ENCODE data around the gene NUDT3.
"Not testable (repeated sequence)": the region's sequence is repeated elsewhere in the genome, so short reads cannot be mapped to it uniquely, and the experiment has no call there.

Gene NUDT3

DNA sequence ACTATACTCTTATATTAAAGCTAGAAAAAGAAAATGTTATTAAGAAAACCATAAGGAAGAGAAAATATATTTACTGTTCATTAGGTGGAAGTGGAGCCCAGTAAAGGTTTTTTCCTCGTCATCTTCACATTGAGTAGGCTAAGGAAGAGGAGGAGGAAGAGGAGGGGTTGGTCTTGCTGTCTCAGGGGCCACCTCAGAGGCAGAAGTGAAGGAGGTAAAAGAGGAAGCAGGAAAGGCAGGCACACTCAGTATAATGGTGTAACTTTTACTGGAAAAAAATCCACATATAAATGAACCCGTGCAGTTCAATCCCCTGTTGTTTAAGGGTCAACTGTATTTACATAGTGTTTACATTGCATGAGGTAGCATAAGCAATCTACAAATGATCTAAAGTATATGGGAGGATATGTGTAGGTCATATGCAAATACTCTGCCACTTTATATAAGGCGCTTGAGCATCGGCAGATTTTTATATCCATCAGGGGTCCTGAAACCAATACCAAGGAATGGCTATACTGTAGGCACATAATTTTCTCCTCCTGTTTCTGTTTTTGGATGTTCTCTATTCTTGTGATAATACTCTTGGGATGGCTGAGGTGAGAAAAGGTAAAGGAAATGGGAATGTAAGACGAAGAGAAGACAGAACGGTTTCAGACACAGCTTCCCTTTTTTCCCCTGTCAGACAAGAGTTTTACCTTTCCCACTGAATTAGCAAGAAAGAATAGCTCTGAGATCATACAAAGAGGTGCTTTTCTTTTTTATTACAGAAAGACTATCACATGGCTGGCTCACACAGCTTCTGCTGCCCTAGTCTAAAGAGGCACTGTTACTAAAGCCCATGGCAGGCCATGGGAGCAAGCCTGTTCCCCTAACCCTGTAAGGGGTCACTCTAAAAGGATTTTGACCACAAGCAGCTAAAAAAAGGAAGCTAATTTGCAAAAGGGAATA lies 59.9 kb downstream of the NUDT3 start:
- no peaks in the 10 kb centered on the region for H3K79me2 ChIP-seq (ENCODE audit: control insufficient read depth, insufficient read depth, low read length, unreplicated experiment)
- H3K4me3 ChIP-seq (ENCODE audit: low read depth, low read length) = no peak overlapping the region
- no peak overlapping the region for H2AFZ ChIP-seq (ENCODE audit: low read length, unreplicated experiment)
- H3K27me3 ChIP-seq (ENCODE audit: insufficient read depth, low read length) = no peaks in the 10 kb centered on the region
- no peak overlapping the region for H3K27ac ChIP-seq (ENCODE audit: low read depth, low read length)
- H3K36me3 ChIP-seq (ENCODE audit: insufficient read depth, low read length) = no peaks in the 10 kb centered on the region; the same call in 1 of the 2 replicates
- no peaks in the 10 kb centered on the region for H3K4me1 ChIP-seq (ENCODE audit: control insufficient read depth, insufficient read depth, low read length, unreplicated experiment)

DNA sequence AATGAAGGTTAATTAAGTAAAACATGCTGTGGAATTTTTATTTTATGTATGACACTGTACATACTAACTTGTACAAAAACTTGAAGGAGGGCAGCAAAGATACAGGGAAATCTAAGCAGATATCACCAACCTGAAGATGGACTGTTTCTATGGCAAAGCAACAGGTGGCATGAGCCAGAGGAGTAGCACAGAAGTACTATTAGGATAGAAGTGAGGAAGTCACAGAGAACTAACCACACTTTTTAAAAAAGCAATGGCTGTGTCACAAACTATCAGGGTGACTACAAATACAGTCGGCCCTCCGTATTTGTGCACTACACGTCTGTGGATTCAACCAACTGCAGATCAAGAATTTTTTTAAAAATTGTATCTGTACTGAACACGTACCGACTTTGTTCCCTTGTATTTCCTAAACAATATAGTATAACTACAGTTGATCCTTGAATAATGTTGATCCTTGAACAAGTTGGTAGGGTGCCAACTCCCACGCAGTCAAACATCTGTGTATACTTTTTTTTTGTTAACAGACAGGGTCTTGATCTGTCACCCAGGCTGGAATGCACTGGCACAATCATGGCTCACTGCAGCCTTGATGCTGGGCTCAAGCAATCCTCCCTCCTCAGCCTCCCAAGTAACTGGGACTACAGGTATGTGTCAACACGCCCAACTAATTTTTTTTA lies 61.0 kb downstream of the NUDT3 start:
- Histone ChIP-seq H3K79me2 (ENCODE audit: control insufficient read depth, insufficient read depth, low read length, unreplicated experiment) (no peaks in the 10 kb centered on the region), H3K36me3 (ENCODE audit: insufficient read depth, low read length) (no peaks in the 10 kb centered on the region; the same call in 1 of the 2 replicates), H3K27me3 (ENCODE audit: insufficient read depth, low read length) (no peaks in the 10 kb centered on the region), H3K4me1 (ENCODE audit: control insufficient read depth, insufficient read depth, low read length, unreplicated experiment) (no peaks in the 10 kb centered on the region), H2AFZ (ENCODE audit: low read length, unreplicated experiment) (no peak overlapping the region), H3K4me3 (ENCODE audit: low read depth, low read length) (no peak overlapping the region), H3K27ac (ENCODE audit: low read depth, low read length) (no peak overlapping the region)

DNA sequence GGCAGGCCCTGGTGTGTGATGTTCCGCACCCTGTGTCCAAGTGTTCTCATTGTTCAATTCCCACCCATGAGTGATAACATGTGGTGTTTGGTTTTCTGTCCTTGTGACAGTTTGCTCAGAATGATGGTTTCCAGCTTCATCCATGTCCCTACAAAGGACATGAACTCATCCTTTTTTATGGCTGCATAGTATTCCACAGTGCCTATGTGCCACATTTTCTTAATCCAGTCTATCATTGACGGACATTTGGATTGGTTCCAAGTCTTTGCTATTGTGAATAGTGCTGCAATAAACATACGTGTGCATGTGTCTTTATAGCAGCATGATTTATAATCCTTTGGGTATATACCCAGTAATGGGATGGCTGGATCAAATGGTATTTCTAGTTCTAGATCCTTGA lies 62.7 kb downstream of the NUDT3 start:
- H3K79me2 ChIP-seq (ENCODE audit: control insufficient read depth, insufficient read depth, low read length, unreplicated experiment); H3K4me3 ChIP-seq (ENCODE audit: low read depth, low read length); H3K27me3 ChIP-seq (ENCODE audit: insufficient read depth, low read length); H2AFZ ChIP-seq (ENCODE audit: low read length, unreplicated experiment); H3K4me1 ChIP-seq (ENCODE audit: control insufficient read depth, insufficient read depth, low read length, unreplicated experiment); H3K36me3 ChIP-seq (ENCODE audit: insufficient read depth, low read length); H3K27ac ChIP-seq (ENCODE audit: low read depth, low read length): not testable (repeated sequence)

DNA sequence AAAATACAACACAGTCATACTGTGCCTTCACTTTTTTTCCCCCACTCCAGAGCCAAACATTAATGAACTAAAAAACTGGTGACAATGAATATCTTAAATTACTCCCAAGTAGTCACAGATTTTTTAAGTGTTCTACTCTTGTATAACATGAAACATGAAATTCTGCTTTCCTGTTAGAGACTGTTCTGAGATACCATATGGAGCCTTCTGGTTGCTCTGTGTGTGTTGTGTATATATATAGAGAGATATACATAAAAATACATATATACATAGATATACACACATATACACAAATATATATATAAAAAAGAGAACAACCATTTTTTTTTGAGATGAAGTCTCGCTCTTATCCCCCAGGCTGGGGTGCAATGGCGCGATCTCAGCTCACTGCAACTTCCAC lies 63.5 kb downstream of the NUDT3 start:
- Histone ChIP-seq H3K27ac (ENCODE audit: low read depth, low read length) (no peak overlapping the region), H3K4me1 (ENCODE audit: control insufficient read depth, insufficient read depth, low read length, unreplicated experiment) (no peaks in the 10 kb centered on the region), H2AFZ (ENCODE audit: low read length, unreplicated experiment) (no peak overlapping the region), H3K79me2 (ENCODE audit: control insufficient read depth, insufficient read depth, low read length, unreplicated experiment) (no peaks in the 10 kb centered on the region), H3K4me3 (ENCODE audit: low read depth, low read length) (no peak overlapping the region), H3K27me3 (ENCODE audit: insufficient read depth, low read length) (no peaks in the 10 kb centered on the region), H3K36me3 (ENCODE audit: insufficient read depth, low read length) (no peaks in the 10 kb centered on the region; the same call in 1 of the 2 replicates)

DNA sequence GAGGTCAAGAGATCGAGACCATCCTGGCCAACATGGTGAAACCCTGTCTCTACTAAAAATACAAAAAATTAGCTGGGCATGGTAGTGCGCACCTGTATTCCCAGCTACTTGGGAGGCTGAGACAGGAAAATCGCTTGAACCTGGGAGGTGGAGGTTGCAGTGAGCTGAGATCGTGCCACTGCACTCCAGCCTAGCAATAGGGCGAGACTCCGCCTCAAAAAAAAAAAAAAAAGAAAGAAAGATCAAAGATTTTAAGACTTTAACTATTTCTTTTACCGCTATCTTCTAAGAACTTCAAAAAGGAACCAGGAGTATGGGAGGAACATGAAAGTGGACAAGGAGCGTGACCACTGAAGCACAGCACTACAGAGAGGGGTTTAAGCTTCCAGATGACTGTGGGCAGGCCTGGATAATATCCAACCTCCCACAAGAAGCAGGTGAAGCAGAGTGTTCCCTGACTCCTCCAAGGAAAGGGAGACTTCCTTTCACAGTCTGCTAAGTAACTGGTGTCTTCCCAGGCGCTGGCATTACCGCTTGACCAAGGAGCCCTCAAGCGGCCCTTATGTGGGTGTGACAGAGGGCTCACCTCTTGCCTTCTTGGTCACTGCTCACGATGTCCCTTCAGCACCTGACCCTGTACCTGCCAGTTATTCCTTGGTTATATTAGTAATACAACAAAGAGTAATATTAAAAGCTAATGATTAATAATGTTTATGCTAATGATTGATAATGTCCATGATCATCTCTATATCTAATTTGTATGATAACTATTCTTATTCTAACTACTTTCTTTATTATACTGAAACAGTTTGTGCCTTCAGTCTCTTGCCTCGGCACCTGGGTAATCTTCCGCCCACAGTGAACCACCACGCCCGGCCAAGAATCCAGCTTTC lies 64.9 kb downstream of the NUDT3 start:
- not testable (repeated sequence) for H3K79me2 ChIP-seq (ENCODE audit: control insufficient read depth, insufficient read depth, low read length, unreplicated experiment)

DNA sequence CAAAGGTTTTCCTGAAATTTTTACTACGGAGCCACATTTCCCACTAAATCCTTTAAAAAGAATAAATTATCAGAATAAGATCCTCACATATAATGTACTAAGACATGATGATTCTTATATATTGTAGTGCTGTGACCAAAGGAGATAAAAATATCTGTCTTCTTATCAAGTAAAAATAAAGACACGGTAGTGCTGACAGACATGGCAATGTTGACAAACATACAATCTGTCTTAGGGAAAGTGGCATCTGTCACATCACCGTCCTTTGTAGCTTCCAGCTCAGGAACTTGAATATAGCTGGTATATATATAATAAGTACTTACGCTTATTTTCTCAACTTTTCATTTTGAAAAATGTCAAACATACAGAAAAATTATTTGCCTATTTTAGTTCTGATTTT lies 66.8 kb downstream of the NUDT3 start:
- Histone ChIP-seq H3K36me3 (ENCODE audit: insufficient read depth, low read length) (no peaks in the 10 kb centered on the region), H3K4me3 (ENCODE audit: low read depth, low read length) (no peak overlapping the region), H3K27me3 (ENCODE audit: insufficient read depth, low read length) (no peaks in the 10 kb centered on the region), H3K27ac (ENCODE audit: low read depth, low read length) (no peak overlapping the region), H3K4me1 (ENCODE audit: control insufficient read depth, insufficient read depth, low read length, unreplicated experiment) (no peaks in the 10 kb centered on the region), H2AFZ (ENCODE audit: low read length, unreplicated experiment) (no peak overlapping the region), H3K79me2 (ENCODE audit: control insufficient read depth, insufficient read depth, low read length, unreplicated experiment) (no peaks in the 10 kb centered on the region)

More for the DNA sequence above, 64.9 kb downstream of the NUDT3 start:
- H3K36me3 ChIP-seq (ENCODE audit: insufficient read depth, low read length); H3K27me3 ChIP-seq (ENCODE audit: insufficient read depth, low read length); H3K4me1 ChIP-seq (ENCODE audit: control insufficient read depth, insufficient read depth, low read length, unreplicated experiment); H2AFZ ChIP-seq (ENCODE audit: low read length, unreplicated experiment); H3K27ac ChIP-seq (ENCODE audit: low read depth, low read length); H3K4me3 ChIP-seq (ENCODE audit: low read depth, low read length): not testable (repeated sequence)

DNA sequence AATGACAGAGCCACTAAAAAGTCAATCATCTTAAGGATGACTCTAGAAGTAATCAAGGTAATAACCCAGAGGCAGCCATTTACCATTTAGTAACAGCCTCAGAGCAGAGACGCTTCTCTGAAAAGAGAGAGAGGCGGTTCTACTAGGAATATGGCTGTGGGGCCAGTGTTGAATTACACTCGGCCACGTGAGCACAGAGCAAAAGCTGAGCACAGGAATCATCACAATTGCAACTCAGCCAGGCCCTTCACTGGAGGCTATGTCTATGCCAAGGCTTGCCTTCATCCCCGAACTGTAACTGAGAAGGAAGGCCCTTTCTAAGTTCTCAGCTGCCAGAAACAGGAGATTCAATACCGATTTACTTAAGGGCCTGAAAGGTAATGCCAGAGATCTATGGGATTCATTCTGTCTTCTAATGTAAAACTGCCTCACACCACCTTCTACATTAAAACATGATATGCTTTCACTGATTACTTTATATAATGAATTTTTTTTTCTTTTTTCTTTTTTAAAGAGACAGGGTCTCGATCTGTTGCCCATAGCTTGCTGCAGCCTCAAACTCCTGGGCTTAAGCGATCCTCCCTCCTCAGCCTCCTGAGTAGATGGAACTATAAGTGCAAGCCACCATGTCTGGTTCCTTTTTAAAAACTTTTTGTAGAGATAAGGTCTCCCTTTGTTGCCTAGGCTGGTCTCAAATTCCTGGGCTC lies 67.6 kb downstream of the NUDT3 start:
- Histone ChIP-seq H3K27ac (ENCODE audit: low read depth, low read length) (no peak overlapping the region), H2AFZ (ENCODE audit: low read length, unreplicated experiment) (no peak overlapping the region), H3K79me2 (ENCODE audit: control insufficient read depth, insufficient read depth, low read length, unreplicated experiment) (no peaks in the 10 kb centered on the region)

DNA sequence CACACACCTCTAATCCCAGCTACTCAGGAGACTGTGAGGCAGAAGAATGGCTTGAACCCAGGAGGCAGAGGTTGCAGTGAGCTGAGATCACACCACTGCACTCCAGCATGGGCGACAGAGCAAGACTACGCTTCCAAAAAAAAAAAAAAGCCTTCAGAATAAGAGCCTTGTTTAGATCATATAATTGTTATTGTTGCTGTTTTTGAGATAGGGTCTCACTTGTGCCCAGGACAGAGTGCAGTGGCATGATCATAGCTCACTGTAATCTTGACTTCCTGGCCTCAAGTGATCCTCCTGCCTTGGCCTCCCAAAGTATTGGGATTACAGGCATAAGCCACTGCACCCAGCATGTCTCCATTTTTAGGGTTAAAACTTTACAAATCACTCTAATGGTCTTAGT lies 68.2 kb downstream of the NUDT3 start:
- H3K36me3 ChIP-seq (ENCODE audit: insufficient read depth, low read length); H3K27ac ChIP-seq (ENCODE audit: low read depth, low read length); H3K27me3 ChIP-seq (ENCODE audit: insufficient read depth, low read length); H3K4me1 ChIP-seq (ENCODE audit: control insufficient read depth, insufficient read depth, low read length, unreplicated experiment); H2AFZ ChIP-seq (ENCODE audit: low read length, unreplicated experiment); H3K4me3 ChIP-seq (ENCODE audit: low read depth, low read length); H3K79me2 ChIP-seq (ENCODE audit: control insufficient read depth, insufficient read depth, low read length, unreplicated experiment): not testable (repeated sequence)

More for the DNA sequence above, 67.6 kb downstream of the NUDT3 start:
- Histone ChIP-seq H3K36me3 (ENCODE audit: insufficient read depth, low read length) (no peaks in the 10 kb centered on the region), H3K27me3 (ENCODE audit: insufficient read depth, low read length) (no peaks in the 10 kb centered on the region), H3K4me3 (ENCODE audit: low read depth, low read length) (no peak overlapping the region), H3K4me1 (ENCODE audit: control insufficient read depth, insufficient read depth, low read length, unreplicated experiment) (no peaks in the 10 kb centered on the region)

DNA sequence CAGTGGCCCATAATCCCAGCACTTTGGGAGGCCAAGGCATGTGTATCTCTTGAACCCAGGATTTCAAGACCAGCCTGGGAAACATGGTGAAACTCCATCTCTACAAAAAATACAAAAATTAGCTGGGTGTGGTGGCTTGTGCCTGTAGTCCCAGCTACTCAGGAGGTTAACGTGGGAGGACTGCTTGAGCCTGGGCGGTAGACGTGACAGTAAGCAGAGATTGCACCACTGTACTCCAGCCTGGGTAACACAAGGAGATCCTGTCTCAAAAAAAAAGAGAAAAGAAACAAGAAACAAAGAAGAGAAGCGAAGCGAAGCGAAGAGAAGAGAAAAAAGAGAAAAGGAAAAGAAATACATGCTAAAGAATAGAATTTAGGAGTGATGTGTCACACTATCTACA lies 69.2 kb downstream of the NUDT3 start:
- no peaks in the 10 kb centered on the region for H3K36me3 ChIP-seq (ENCODE audit: insufficient read depth, low read length)
- no peaks in the 10 kb centered on the region for H3K4me1 ChIP-seq (ENCODE audit: control insufficient read depth, insufficient read depth, low read length, unreplicated experiment)
- no peak overlapping the region for H3K4me3 ChIP-seq (ENCODE audit: low read depth, low read length)
- H3K79me2 ChIP-seq (ENCODE audit: control insufficient read depth, insufficient read depth, low read length, unreplicated experiment) = peaks cover 2% of the 10 kb centered on the region
- no peaks in the 10 kb centered on the region for H3K27me3 ChIP-seq (ENCODE audit: insufficient read depth, low read length)
- no peak overlapping the region for H2AFZ ChIP-seq (ENCODE audit: low read length, unreplicated experiment)
- no peak overlapping the region for H3K27ac ChIP-seq (ENCODE audit: low read depth, low read length)

DNA sequence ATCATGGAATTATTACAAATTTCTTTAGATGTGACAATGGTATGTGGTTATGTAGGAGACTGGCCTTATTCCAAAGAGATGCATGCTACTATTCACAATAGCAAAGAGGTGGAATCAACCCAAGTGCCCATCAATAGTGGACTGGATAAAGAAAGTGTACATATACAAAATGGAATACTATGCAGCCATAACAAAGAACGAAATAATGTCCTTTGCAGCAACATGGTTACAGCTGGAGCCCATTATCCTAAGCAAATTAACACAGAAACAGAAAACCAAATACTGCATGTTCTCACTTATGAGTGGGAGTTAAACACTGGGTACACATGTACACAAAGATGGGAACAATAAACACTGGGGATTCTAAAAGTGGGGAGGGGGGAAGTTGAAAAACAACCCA lies 69.7 kb downstream of the NUDT3 start:
- Histone ChIP-seq H3K27ac (ENCODE audit: low read depth, low read length) (no peak overlapping the region), H2AFZ (ENCODE audit: low read length, unreplicated experiment) (no peak overlapping the region), H3K79me2 (ENCODE audit: control insufficient read depth, insufficient read depth, low read length, unreplicated experiment) (peaks cover 2% of the 10 kb centered on the region), H3K36me3 (ENCODE audit: insufficient read depth, low read length) (no peaks in the 10 kb centered on the region), H3K4me1 (ENCODE audit: control insufficient read depth, insufficient read depth, low read length, unreplicated experiment) (no peaks in the 10 kb centered on the region), H3K27me3 (ENCODE audit: insufficient read depth, low read length) (no peaks in the 10 kb centered on the region), H3K4me3 (ENCODE audit: low read depth, low read length) (no peak overlapping the region)
